Left ventricle myocardium inferior (tissue), 1 donor: ENCODE measurements around the gene MUC21. TPM values are rescaled to one million over a fixed set of nuclear protein-coding genes. Genes with fewer than 3 reads are reported as not detected.

Experiments used
- DNase-seq: peaks from one replicate; pipeline ENCODE4 v3.0.0-alpha.2; 2020
- H3K27ac ChIP-seq: fragments of 200-600 bp; replicated peaks from 2 replicates; pipeline ENCODE4 v1.8.0; 2021
- H3K27me3 ChIP-seq: fragments of 200-600 bp; 2 replicates; pipeline ENCODE4 v1.8.0; 2021; ENCODE audit warnings: low read depth
- H3K36me3 ChIP-seq: fragments of 200-600 bp; 2 replicates; pipeline ENCODE4 v1.8.0; 2021
- H3K4me1 ChIP-seq: fragments of 200-600 bp; 2 replicates; pipeline ENCODE4 v1.8.0; 2021
- H3K4me3 ChIP-seq: fragments of 200-600 bp; 2 replicates; pipeline ENCODE4 v1.8.0; 2021; ENCODE audit warnings: mild to moderate bottlenecking, moderate library complexity
- H3K9me3 ChIP-seq: fragments of 200-600 bp; replicated peaks from 2 replicates; pipeline ENCODE4 v1.8.0; 2021
- CTCF ChIP-seq: fragments of 200-600 bp; IDR thresholded peaks from 2 replicates; pipeline ENCODE4 v1.8.0; 2021; ENCODE audit warnings: antibody characterized with exemption, mild to moderate bottlenecking, borderline replicate concordance
- intact Hi-C: fragments of 100-400 bp; cut with micrococcal nuclease; formaldehyde crosslinking; loops from one replicate; pipeline ENCODE4 v1.11.0; 2022
- total RNA-seq: library from RNA; stranded (reverse); fragmentation: NEBNext Ultra II Directional; extraction: Animal tissue kit (Norgen Biotek cat#: 25700); gene quantifications from one replicate; pipeline ENCODE4 v1.2.1, GENCODE V29; 2021
- donor health status: DM: no; HTN: yes; CAD: no; lungs with severe emphysema.

The MUC21 gene
- total RNA-seq, 1 donor from 2014 or later, result not detected

GRCh38 chr6:31002471-31002870 is 19.0 kb downstream of the MUC21 start:
- Histone ChIP-seq H3K4me1 (peaks cover 26% of the 10 kb centered on the region), H3K27me3 (no peaks in the 10 kb centered on the region), H3K9me3 (no peaks in the 10 kb centered on the region), H3K27ac (no peak overlapping the region), H3K36me3 (no peaks in the 10 kb centered on the region), H3K4me3 (no peak overlapping the region)
- intact Hi-C loops, result no loop called here
- DNase-seq, result no peak
- TF ChIP-seq CTCF, result no peak

DNA sequence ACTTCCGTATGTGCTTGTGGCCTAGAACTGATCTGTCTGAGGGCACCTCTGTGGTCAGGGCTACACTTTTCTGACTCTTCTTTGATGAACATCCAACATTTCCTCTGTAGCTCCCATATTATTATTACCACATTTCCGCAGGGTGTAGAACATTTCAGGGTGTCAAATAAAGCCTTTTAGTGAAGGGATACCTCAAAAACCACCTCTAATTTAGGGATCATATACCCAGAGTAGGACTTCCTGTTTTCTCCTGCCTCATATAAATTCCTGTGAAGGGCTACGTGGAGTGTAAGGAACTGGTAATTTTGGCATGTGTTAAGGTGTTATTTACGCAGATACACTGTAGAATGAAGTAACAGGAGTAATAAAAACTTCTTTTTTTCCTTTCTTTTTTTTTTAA is 21.3 kb downstream of the MUC21 start:
- no peaks in the 10 kb centered on the region for H3K27me3 ChIP-seq
- TF ChIP-seq CTCF, result no peak
- intact Hi-C loops, result no loop called here
- H3K27ac ChIP-seq, result peak overlapping the region; percentile 75
- no peak overlapping the region for H3K4me3 ChIP-seq
- no peak for DNase-seq
- H3K4me1 ChIP-seq, result peaks cover 33% of the 10 kb centered on the region
- no peaks in the 10 kb centered on the region for H3K9me3 ChIP-seq
- H3K36me3 ChIP-seq, result no peaks in the 10 kb centered on the region

DNA sequence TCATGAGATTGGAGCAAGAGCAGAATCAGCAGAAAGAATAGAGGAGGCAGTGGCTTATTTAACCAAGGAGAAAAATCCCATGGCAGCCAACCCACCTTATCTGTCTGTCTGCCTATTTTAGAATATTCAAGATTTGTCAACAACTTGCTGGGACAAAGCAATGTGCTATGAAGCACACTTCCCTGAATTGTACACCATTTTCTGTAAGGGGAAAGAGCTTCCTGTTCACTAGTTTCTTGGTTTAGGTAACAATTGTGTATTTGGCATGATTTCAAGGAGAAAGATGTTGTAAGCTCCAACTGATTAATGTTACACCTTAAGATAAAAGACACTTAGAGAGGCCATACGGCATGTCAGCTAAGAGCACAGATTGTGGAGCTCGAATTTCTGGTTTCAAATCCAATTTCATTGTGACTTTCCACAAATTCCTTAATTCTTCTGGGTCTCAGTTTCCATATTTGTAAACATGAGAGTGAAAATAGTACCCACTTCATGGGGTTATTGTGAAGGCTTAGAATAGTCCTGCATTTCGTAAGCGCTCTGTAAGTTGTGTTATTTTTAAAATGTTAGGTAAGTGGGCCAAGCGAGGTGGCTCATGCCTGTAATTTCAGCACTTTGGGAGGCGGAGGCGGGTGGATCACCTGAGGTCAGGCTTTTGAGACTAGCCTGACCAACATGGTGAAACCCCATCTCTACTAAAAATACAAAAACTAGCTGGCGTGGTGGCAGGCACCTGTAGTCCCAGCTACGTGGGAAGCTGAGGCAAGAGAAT is 21.9 kb downstream of the MUC21 start:
- Histone ChIP-seq H3K4me1 (peaks cover 33% of the 10 kb centered on the region), H3K9me3 (no peaks in the 10 kb centered on the region), H3K4me3 (peak overlapping the region; percentile 18), H3K27ac (peak overlapping the region; percentile 75), H3K27me3 (no peaks in the 10 kb centered on the region), H3K36me3 (no peaks in the 10 kb centered on the region)
- intact Hi-C loops, result no loop called here
- no peak for TF ChIP-seq CTCF
- peak; percentile 36 for DNase-seq

DNA sequence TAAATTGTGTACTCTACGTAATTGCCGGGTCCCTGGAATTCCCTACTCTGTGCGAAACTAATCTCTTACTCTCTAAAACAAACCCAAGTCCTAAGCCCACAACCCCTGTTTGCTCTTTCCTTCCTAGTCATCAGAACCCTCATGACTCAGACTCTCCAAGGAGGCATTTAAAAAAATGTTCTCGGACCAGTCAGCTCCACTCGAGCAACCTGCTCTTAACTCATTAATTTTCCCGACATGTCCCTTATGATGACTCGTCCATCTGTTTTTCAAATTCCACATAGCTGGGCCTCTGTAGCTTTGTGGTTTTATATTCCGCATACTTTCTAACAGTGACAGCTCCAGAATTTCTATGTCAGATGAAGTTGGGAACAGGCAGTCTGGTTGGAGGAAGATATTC is 24.2 kb downstream of the MUC21 start:
- TF ChIP-seq CTCF, result no peak
- H3K27ac ChIP-seq, result peak overlapping the region; percentile 19
- intact Hi-C loops, result no loop called here

GRCh38 chr6:31008165-31008564 is 24.6 kb downstream of the MUC21 start:
- no peak for DNase-seq
- Histone ChIP-seq H3K27ac (no peak overlapping the region), H3K4me3 (no peak overlapping the region), H3K9me3 (no peaks in the 10 kb centered on the region), H3K4me1 (peaks cover 33% of the 10 kb centered on the region), H3K27me3 (no peaks in the 10 kb centered on the region), H3K36me3 (no peaks in the 10 kb centered on the region)
- intact Hi-C loops, result no loop called here
- no peak for TF ChIP-seq CTCF

More for the DNA sequence above, 24.2 kb downstream of the MUC21 start:
- no peaks in the 10 kb centered on the region for H3K9me3 ChIP-seq
- H3K27me3 ChIP-seq, result no peaks in the 10 kb centered on the region
- H3K36me3 ChIP-seq, result no peaks in the 10 kb centered on the region
- peaks cover 33% of the 10 kb centered on the region for H3K4me1 ChIP-seq
- no peak for DNase-seq
- H3K4me3 ChIP-seq, result no peak overlapping the region
